Measurements from ENCODE around the gene STXBP5L.
"Not testable (repeated sequence)": the region's sequence is repeated elsewhere in the genome, so short reads cannot be mapped to it uniquely, and the experiment has no call there.

The STXBP5L gene

DNA sequence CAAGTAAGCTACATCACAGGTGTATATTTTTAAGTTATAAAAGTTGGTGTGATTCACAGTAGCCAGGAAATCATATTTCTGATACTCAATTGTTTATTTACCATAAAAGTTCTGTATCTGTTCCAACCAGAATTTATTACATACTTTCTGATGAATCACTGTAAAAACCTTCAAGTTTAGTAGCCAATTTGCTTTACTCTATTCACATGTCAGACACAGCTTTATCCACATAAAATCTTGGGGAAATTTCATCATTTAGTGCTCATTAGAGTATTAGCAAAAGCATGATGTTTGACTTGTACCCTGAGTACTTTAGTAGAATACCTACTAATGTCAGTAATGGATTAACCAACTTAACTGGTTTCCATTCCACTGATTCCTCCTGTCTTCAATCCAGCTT lies 388.0 kb downstream of the STXBP5L start:
- no peak for DNase-seq (ENCODE audit: low spot score)
- no peak for TF ChIP-seq CTCF (IDR thresholded peaks at IDR 0.05; ENCODE audit: extremely low read depth, missing control alignments)

- no peak for DNase-seq (ENCODE audit: low spot score)
- no peak for TF ChIP-seq CTCF (IDR thresholded peaks at IDR 0.05; ENCODE audit: extremely low read depth, missing control alignments)
Measured at GRCh38 chr3:121324320-121324719, 416.3 kb downstream of the STXBP5L start.

DNA sequence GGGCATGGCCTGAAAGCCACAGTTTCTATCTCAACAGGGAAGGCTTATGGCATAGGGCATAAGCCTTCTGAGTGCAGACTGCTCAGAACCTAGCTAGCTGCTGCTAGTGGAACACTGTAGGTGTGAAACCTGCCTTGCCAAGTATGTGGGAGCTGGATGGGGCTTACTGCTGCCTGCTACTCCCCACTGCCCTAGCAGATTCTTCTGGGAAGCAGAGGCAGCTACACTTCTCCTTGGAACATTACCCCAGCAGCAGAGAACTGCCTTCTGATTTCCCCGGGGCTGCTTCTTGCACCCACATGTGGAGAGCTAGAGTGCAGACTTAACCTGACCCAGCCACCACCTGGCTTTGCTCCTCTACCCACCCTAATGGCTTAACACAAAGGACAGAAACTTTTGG lies 422.1 kb downstream of the STXBP5L start:
- TF ChIP-seq CTCF (IDR thresholded peaks at IDR 0.05; ENCODE audit: extremely low read depth, missing control alignments) = no peak
- DNase-seq (ENCODE audit: low spot score) = no peak

GRCh38 chr3:121330634-121331033 lies 422.6 kb downstream of the STXBP5L start:
- TF ChIP-seq CTCF (IDR thresholded peaks at IDR 0.05; ENCODE audit: extremely low read depth, missing control alignments) = no peak
- DNase-seq (ENCODE audit: low spot score) = no peak

GRCh38 chr3:121355960-121356359 lies 448.0 kb downstream of the STXBP5L start:
- DNase-seq (ENCODE audit: low spot score) = not testable (repeated sequence)

DNA sequence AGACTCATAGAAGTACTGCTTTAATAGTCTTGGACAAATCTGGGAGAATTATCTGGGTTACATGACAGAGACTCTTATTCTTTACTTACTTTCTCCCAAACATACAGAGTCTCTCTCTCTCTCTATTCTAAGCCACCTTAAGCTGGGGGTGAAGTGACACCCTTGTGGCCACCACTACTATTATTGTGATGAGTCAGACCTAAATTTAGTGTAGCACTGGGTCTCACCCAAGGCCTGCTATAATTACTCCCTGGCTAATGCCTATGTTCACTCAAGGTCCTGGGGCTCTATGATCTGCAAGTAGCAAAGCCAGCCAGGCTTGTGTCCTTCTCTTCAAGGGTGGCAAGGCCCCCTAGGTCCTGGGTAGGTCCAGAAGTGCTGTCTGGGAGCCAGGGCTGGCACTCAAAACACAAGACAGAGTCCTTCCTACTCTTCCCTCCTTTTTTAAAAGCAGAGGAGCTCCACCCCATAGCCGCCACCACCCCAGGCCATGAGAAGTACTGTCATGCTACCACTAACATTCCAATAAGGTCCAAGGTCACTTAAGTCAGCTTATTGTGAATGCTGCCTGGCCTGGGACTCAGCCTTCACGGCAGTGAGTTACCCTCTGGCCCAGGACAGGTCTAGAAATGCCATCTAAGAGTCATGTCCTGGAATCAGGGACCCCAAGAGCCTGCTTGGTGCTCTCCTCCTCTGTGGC lies 454.2 kb downstream of the STXBP5L start:
- no peak for TF ChIP-seq CTCF (IDR thresholded peaks at IDR 0.05; ENCODE audit: extremely low read depth, missing control alignments)
- no peak for DNase-seq (ENCODE audit: low spot score)

GRCh38 chr3:121388308-121388707 lies 480.3 kb downstream of the STXBP5L start:
- not testable (repeated sequence) for DNase-seq (ENCODE audit: low spot score)

- not testable (repeated sequence) for DNase-seq (ENCODE audit: low spot score)
Measured at GRCh38 chr3:121395967-121396366, 488.0 kb downstream of the STXBP5L start.

DNA sequence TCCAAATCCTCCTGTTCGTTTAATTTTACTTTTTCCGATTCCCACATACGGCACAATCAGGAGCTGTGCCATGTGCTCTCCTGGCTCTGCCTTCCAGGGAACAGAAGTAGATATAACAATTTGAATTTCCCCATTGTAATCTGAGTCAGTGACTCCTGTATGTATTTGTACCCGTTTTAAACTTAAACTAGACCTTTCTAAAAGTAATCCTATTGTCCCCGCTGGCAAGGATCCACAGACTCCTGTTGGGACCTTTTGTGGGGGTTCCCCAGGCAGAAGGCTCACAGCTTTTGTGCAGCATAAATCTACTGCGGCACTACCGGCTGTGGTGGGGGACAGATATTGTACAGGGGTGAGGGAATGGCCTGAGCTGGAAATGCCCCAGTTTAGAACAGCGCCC lies 490.0 kb downstream of the STXBP5L start:
- not testable (repeated sequence) for DNase-seq (ENCODE audit: low spot score)

- DNase-seq (ENCODE audit: low spot score) = no peak
- no peak for TF ChIP-seq CTCF (IDR thresholded peaks at IDR 0.05; ENCODE audit: extremely low read depth, missing control alignments)
Measured at GRCh38 chr3:121399820-121400219, 491.8 kb downstream of the STXBP5L start.
